Gastrocnemius medialis (tissue), 4 donors: ENCODE measurements around the gene PAX2. TPM values are rescaled to one million over a fixed set of nuclear protein-coding genes. Genes with fewer than 3 reads are reported as not detected.

Experiments
- ATAC-seq, 2 donors: fragments of 150-250 bp; one replicate each; pipeline ENCODE4 v1.9.1; 2016
- DNase-seq, 2 donors: peaks; one replicate each; pipeline ENCODE4 v3.0.0-alpha.2; 2019
- H3K27ac ChIP-seq, 4 donors: fragments of 200-600 bp; sonication (generic); 1 replicate in 1 of 4; 2 replicates in 3 of 4; pipeline ENCODE4 v1.5.1; 2016 to 2018; ENCODE audit warnings: mild to moderate bottlenecking in 2 of 4, moderate library complexity in 1 of 4
- H3K27me3 ChIP-seq, 3 donors: fragments of 200-600 bp; sonication (generic) in 2 of 3; 1 replicate in 1 of 3; 2 replicates in 2 of 3; pipeline versions ENCODE4 v1.5.1 to v1.6.0; 2016 to 2019; ENCODE audit warnings: mild to moderate bottlenecking in 1 of 3, moderate library complexity in 1 of 3
- H3K36me3 ChIP-seq, 2 donors: fragments of 200-600 bp; sonication (generic) in 1 of 2; one replicate each; pipeline ENCODE4 v1.5.1; 2017 to 2018
- H3K4me1 ChIP-seq, 2 donors: fragments of 200-600 bp; sonication (generic) in 1 of 2; one replicate each; pipeline ENCODE4 v1.5.1; 2016 to 2017; ENCODE audit warnings: mild to moderate bottlenecking in 2 of 2
- H3K4me3 ChIP-seq, 4 donors: fragments of 200-600 bp; sonication (generic) in 3 of 4; 1 replicate in 1 of 4; 2 replicates in 3 of 4; pipeline ENCODE4 v1.5.1; 2016 to 2019; ENCODE audit warnings: mild to moderate bottlenecking in 2 of 4
- H3K9me3 ChIP-seq, 3 donors: fragments of 200-600 bp; sonication (generic) in 2 of 3; 1 replicate in 1 of 3; 2 replicates in 2 of 3; pipeline ENCODE4 v1.5.1; 2016 to 2019
- CTCF ChIP-seq, 5 experiments: fragments of 450-650 bp in 3 of 5; fragments of 200-600 bp in 2 of 5; sonication (generic) in 2 of 5; IDR thresholded peaks in 4 of 5; conservative IDR thresholded peaks in 1 of 5; 1 replicate in 4 of 5; 2 replicates in 1 of 5; pipeline ENCODE4 v1.5.1; 2016 to 2019; ENCODE audit warnings: antibody characterized with exemption in 5 of 5, mild to moderate bottlenecking in 3 of 5, moderate library complexity in 3 of 5
- POLR2A ChIP-seq, 2 donors: fragments of 450-650 bp; IDR thresholded peaks; one replicate each; pipeline ENCODE4 v1.6.1; 2017; ENCODE audit warnings: antibody characterized with exemption in 2 of 2, mild to moderate bottlenecking in 2 of 2, moderate library complexity in 2 of 2
- in situ Hi-C, 4 donors: fragments of 200-750 bp; cut with MboI; loops; one replicate each; pipeline versions ENCODE4 v1.15.0 to v1.8.0; 2017; ENCODE audit warnings: low sequenced_read_pairs in 4 of 4
- intact Hi-C: fragments of 100-400 bp; cut with DNase I; formaldehyde crosslinking; loops from one replicate; pipeline ENCODE4 v1.15.1; 2023; ENCODE audit warnings: low total_unique reads
- total RNA-seq, 4 donors: library from RNA; depleted of rRNA; stranded (reverse); fragments of >200 nt; gene quantifications; one replicate each; pipeline versions ENCODE4 v1.1.0 to v1.2.3, GENCODE V29; 2016

PAX2 gene
- total RNA-seq, 4 donors from 2014 or later, result not detected

- ATAC-seq (no peak), DNase-seq (no peak)
- peaks cover 6 to 21% (median 11%) of the 10 kb centered on the region in 3 donors for H3K27me3 ChIP-seq
- no peaks in the 10 kb centered on the region for H3K36me3 ChIP-seq
- H3K4me3 ChIP-seq, result no peak overlapping the region
- intact Hi-C loops (no loop called here), in situ Hi-C loops (no loop called here)
- H3K27ac ChIP-seq, result no peak overlapping the region
- H3K4me1 ChIP-seq, result no peaks in the 10 kb centered on the region
- TF ChIP-seq CTCF (IDR thresholded peaks at IDR 0.05 in 4 of 5, conservative IDR thresholded peaks at IDR 0.05 in 1 of 5) (no peak), POLR2A (IDR thresholded peaks at IDR 0.05) (no peak)
- H3K9me3 ChIP-seq, result no peaks in the 10 kb centered on the region
These were observed 30.5 kb downstream of the PAX2 start for GRCh38 chr10:100775871-100776270.

- peaks cover 6 to 21% (median 11%) of the 10 kb centered on the region in 3 donors for H3K27me3 ChIP-seq
These were observed 31.3 kb downstream of the PAX2 start for GRCh38 chr10:100776671-100777070.

GRCh38 chr10:100779329-100779728 is 33.9 kb downstream of the PAX2 start:
- Histone ChIP-seq H3K27me3 (peaks cover 3 to 19% (median 5%) of the 10 kb centered on the region in 3 donors), H3K36me3 (no peaks in the 10 kb centered on the region), H3K9me3 (no peaks in the 10 kb centered on the region), H3K4me1 (no peaks in the 10 kb centered on the region), H3K4me3 (no peak overlapping the region), H3K27ac (no peak overlapping the region)
- DNase-seq, result no peak
- in situ Hi-C loops (no loop called here), intact Hi-C loops (no loop called here)
- no peak for ATAC-seq
- TF ChIP-seq POLR2A (IDR thresholded peaks at IDR 0.05) (no peak), CTCF (IDR thresholded peaks at IDR 0.05 in 4 of 5, conservative IDR thresholded peaks at IDR 0.05 in 1 of 5) (no peak)

More at GRCh38 chr10:100776671-100777070, 31.3 kb downstream of the PAX2 start:
- intact Hi-C loops (no loop called here), in situ Hi-C loops (no loop called here)
- Histone ChIP-seq H3K27ac (no peak overlapping the region), H3K9me3 (no peaks in the 10 kb centered on the region), H3K36me3 (no peaks in the 10 kb centered on the region), H3K4me3 (no peak overlapping the region), H3K4me1 (no peaks in the 10 kb centered on the region)
- TF ChIP-seq POLR2A (IDR thresholded peaks at IDR 0.05) (no peak), CTCF (IDR thresholded peaks at IDR 0.05 in 4 of 5, conservative IDR thresholded peaks at IDR 0.05 in 1 of 5) (no peak)
- ATAC-seq, result no peak
- DNase-seq, result no peak

- DNase-seq, result no peak
- ATAC-seq, result no peak
These were observed 34.9 kb downstream of the PAX2 start for GRCh38 chr10:100780324-100780723.

More at GRCh38 chr10:100780324-100780723, 34.9 kb downstream of the PAX2 start:
- intact Hi-C loops (no loop called here), in situ Hi-C loops (no loop called here)
- Histone ChIP-seq H3K4me1 (no peaks in the 10 kb centered on the region), H3K27me3 (peaks cover 3 to 13% (median 5%) of the 10 kb centered on the region in 3 donors), H3K9me3 (no peaks in the 10 kb centered on the region), H3K27ac (no peak overlapping the region), H3K4me3 (no peak overlapping the region), H3K36me3 (no peaks in the 10 kb centered on the region)
- TF ChIP-seq POLR2A (IDR thresholded peaks at IDR 0.05) (no peak), CTCF (IDR thresholded peaks at IDR 0.05 in 4 of 5, conservative IDR thresholded peaks at IDR 0.05 in 1 of 5) (no peak)
